GM12892 (cell line): ENCODE results near the gene SLC25A25.

Source experiments
- POLR2A ChIP-seq: IDR thresholded peaks from 2 replicates; pipeline ENCODE4 v1.6.1; 2011; ENCODE audit warnings: low read depth, low read length, control low read depth
- POLR2AphosphoS5 ChIP-seq: IDR thresholded peaks from 2 replicates; pipeline ENCODE4 v1.6.1; 2011; ENCODE audit warnings: low read depth, low read length, control low read depth
- TAF1 ChIP-seq: IDR thresholded peaks from 2 replicates; pipeline ENCODE4 v1.6.1; 2011; ENCODE audit warnings: low read depth, mild to moderate bottlenecking, control low read depth, low read length, borderline replicate concordance

- TF ChIP-seq POLR2A (no peak), POLR2AphosphoS5 (no peak), TAF1 (no peak)
Observed at GRCh38 chr9:128123451-128124080, 55.5 kb downstream of the SLC25A25 start.
